Chondrocyte (in vitro differentiated cells): Measurements from ENCODE around the gene DLG2. TPM values are rescaled to one million over a fixed set of nuclear protein-coding genes. Genes with fewer than 3 reads are reported as not detected.

Source experiments
- DNase-seq: peaks from one replicate; pipeline ENCODE4 v3.0.0; 2021; ENCODE audit warnings: mixed read lengths, low spot score
- H3K27ac Mint-ChIP-seq: one replicate; pipeline ENCODE4 v1.8.0; 2021; ENCODE audit warnings: mild to moderate bottlenecking, moderate library complexity, mixed read lengths; ENCODE audit not compliant: unreplicated experiment
- H3K27me3 Mint-ChIP-seq: 2 replicates; pipeline ENCODE4 v1.8.0; 2021; ENCODE audit warnings: low read depth, mixed read lengths
- H3K36me3 Mint-ChIP-seq: 2 replicates; pipeline ENCODE4 v1.8.0; 2021; ENCODE audit warnings: low read depth, mixed read lengths
- H3K4me1 Mint-ChIP-seq: 2 replicates; pipeline ENCODE4 v1.8.0; 2021; ENCODE audit warnings: low read depth, mild to moderate bottlenecking, mixed read lengths
- H3K4me3 Mint-ChIP-seq: one replicate; pipeline ENCODE4 v1.8.0; 2021; ENCODE audit warnings: mild to moderate bottlenecking, moderate library complexity, mixed read lengths; ENCODE audit not compliant: unreplicated experiment
- H3K9me3 Mint-ChIP-seq: 2 replicates; pipeline ENCODE4 v1.8.0; 2021; ENCODE audit warnings: low read depth, mixed read lengths
- CTCF ChIP-seq: fragments of 200-600 bp; sonication (generic); IDR thresholded peaks from 2 replicates; pipeline ENCODE4 v1.5.0; 2021; ENCODE audit warnings: antibody characterized with exemption, mild to moderate bottlenecking, moderate library complexity
- total RNA-seq: library from RNA; stranded (reverse); gene quantifications from 3 replicates; pipeline ENCODE4 v1.2.1, GENCODE V29; 2021

Gene DLG2
- total RNA-seq, 1 donor from 2014 or later: 1.3 TPM

- TF ChIP-seq CTCF: no peak
- H3K36me3 Mint-ChIP-seq: peaks cover 2% of the 10 kb centered on the region
- no peak overlapping the region for H3K4me3 Mint-ChIP-seq
- no peaks in the 10 kb centered on the region for H3K27me3 Mint-ChIP-seq
- no peak for DNase-seq
- H3K9me3 Mint-ChIP-seq: peaks cover 20% of the 10 kb centered on the region
- H3K27ac Mint-ChIP-seq: no peak overlapping the region
- H3K4me1 Mint-ChIP-seq: no peaks in the 10 kb centered on the region
Observed at GRCh38 chr11:85440273-85440672, 186.9 kb downstream of the DLG2 start.

GRCh38 chr11:85438328-85438727 lies 188.8 kb downstream of the DLG2 start:
- no peak for DNase-seq
- Mint-ChIP-seq H3K4me1 (no peaks in the 10 kb centered on the region), H3K27me3 (no peaks in the 10 kb centered on the region), H3K27ac (no peak overlapping the region), H3K36me3 (peaks cover 2% of the 10 kb centered on the region), H3K4me3 (no peak overlapping the region), H3K9me3 (peaks cover 39% of the 10 kb centered on the region)
- TF ChIP-seq CTCF: no peak

- Mint-ChIP-seq H3K36me3 (peaks cover 2% of the 10 kb centered on the region), H3K4me3 (no peak overlapping the region), H3K27me3 (no peaks in the 10 kb centered on the region), H3K27ac (no peak overlapping the region), H3K9me3 (peaks cover 58% of the 10 kb centered on the region), H3K4me1 (no peaks in the 10 kb centered on the region)
- DNase-seq: no peak
- no peak for TF ChIP-seq CTCF
Observed at GRCh38 chr11:85431319-85431718, 195.8 kb downstream of the DLG2 start.

- H3K4me3 Mint-ChIP-seq: no peak overlapping the region
- H3K27me3 Mint-ChIP-seq: no peaks in the 10 kb centered on the region
- peaks cover 50% of the 10 kb centered on the region for H3K9me3 Mint-ChIP-seq
- H3K27ac Mint-ChIP-seq: no peak overlapping the region
- TF ChIP-seq CTCF: no peak
- DNase-seq: no peak
- H3K36me3 Mint-ChIP-seq: no peaks in the 10 kb centered on the region
- H3K4me1 Mint-ChIP-seq: no peaks in the 10 kb centered on the region
Observed at GRCh38 chr11:85423794-85424193, 203.3 kb downstream of the DLG2 start.

GRCh38 chr11:85423316-85423715 lies 203.8 kb downstream of the DLG2 start:
- Mint-ChIP-seq H3K9me3 (peaks cover 52% of the 10 kb centered on the region), H3K27me3 (no peaks in the 10 kb centered on the region), H3K4me1 (no peaks in the 10 kb centered on the region), H3K27ac (no peak overlapping the region), H3K4me3 (no peak overlapping the region), H3K36me3 (no peaks in the 10 kb centered on the region)
- DNase-seq: no peak
- TF ChIP-seq CTCF: no peak
